CD4-positive, alpha-beta T cell treated with Interleukin-21 for 1 hour (primary cell): ENCODE results near the gene SRPK2.
"Not testable (repeated sequence)": the region's sequence is repeated elsewhere in the genome, so short reads cannot be mapped to it uniquely, and the experiment has no call there.

Experiments used
- DNase-seq: peaks from one replicate; pipeline ENCODE4 v3.0.0-alpha.2; 2020

SRPK2 gene

DNA sequence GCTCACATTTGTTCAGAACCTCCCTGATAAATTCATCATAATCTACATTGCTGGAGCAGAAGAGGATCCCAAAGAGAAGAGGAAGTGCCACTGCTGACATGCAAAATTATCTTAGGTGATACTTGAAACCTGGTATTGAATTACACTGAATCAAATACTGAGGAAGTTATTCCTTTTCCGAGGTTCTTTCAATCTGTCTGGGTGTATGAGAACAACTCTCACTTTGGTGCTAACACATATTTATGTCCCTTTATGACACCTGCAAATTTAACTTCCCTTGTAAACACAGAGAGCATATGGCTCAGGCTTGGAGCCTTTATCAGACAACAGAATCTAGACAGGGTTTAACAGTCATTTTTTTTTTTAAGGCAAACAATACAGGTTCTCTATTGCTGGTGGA, 131.4 kb downstream of the SRPK2 start:
- DNase-seq = no peak

- DNase-seq = no peak
Measured at GRCh38 chr7:105256761-105257231, 131.9 kb downstream of the SRPK2 start.

DNA sequence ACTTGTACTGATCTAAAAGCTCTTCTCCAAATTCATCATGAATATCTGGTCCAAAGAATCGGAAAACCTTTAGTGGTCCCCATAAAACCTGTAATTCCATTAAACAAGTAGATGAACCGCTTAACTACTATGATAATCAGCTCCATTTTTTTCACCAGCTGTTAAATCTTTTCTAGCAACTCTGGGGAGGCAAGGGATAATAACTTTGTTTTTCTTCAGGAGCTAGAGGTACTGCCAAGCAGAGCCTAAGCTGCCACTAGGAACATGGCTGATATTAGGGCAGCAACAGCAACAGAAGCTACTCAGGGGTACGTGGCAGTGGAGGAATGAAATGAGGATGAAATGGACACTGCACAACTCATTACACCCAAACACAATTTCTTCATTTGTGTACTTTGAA, 138.0 kb downstream of the SRPK2 start:
- DNase-seq = no peak

DNA sequence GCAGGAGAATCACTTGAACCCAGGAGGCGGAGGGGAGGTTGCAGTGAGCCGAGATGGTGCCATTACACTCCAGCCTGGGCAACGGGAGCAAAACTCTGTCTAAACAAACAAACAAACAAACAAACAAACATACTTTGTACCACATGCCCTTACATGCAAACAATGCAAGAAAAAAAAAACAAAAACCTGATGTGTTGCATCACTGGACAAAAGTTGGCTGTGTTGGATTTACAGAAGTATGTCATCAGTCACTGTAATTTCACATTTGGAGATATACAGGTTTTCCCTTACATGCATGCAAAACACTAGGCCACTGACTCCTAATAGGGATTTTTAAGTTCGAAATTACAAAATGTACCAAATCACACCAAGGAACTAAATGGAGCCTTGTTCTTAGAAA, 138.5 kb downstream of the SRPK2 start:
- no peak for DNase-seq

- no peak for DNase-seq
Measured at GRCh38 chr7:105249216-105249615, 139.5 kb downstream of the SRPK2 start.

GRCh38 chr7:105246679-105247078, 142.0 kb downstream of the SRPK2 start:
- no peak for DNase-seq

GRCh38 chr7:105246256-105246655, 142.5 kb downstream of the SRPK2 start:
- no peak for DNase-seq

GRCh38 chr7:105245398-105246114, 143.2 kb downstream of the SRPK2 start:
- DNase-seq = no peak

GRCh38 chr7:105244594-105244993, 144.1 kb downstream of the SRPK2 start:
- DNase-seq = no peak

DNA sequence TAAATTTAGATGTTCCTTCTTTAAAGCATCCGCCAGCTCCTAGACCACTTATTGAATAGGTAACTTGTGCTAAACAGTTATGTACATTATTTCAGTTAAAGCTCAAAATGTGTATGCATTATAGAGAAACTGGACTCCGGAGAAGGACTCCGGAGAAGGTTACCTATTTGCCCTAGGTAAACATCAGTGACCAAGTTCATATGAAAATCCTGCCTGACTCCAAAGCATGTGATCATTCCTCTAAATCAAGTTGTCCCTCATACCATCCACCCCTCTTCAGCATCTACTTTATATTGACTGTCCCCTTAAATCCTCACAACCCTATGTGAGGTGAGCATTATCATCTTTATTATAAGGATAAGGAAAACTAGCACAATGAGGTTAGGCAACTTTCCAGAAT, 147.5 kb downstream of the SRPK2 start:
- DNase-seq = no peak

- DNase-seq = no peak
Measured at GRCh38 chr7:105238198-105238765, 150.4 kb downstream of the SRPK2 start.

GRCh38 chr7:105234886-105235285, 153.8 kb downstream of the SRPK2 start:
- DNase-seq = no peak

DNA sequence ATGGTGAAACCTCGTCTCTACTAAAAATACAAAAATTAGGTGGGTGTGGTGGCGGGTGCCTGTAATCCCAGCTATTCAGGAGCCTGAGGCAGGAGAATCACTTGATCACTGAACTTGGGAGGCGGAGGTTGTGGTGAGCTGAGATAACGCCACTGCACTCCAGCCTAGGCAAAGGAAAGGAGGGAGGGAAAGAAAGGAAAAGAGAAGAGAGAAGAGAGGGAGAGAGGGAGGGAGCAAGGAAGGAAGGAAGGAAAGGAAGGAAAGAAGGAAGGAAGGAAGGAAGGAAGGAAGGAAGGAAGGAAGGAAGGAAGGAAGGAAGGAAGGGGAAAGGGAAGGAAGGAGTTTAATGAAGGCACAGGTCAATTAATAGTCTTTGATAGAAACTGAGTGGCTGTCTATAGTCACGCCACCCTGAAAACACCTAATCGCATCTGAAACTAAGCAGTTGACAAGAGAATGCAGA, 155.9 kb downstream of the SRPK2 start:
- not testable (repeated sequence) for DNase-seq

DNA sequence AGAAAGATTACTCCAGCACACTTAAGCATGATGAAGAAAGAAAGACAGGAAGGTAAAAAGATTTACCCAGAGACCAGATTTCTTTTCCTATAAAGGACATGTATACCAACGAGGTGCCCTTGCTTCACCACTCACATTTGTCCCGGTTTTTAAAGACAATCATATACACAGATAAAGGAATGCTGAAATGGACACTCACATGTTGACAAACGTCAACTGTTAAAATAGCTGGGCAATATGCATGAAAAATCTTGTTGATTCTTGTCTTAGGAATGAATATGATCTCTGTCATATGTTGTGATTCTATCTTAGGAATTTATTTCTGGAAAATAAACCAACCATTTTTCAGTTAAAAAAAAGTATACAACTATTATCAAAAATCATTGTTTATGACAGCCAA, 158.2 kb downstream of the SRPK2 start:
- no peak for DNase-seq

DNA sequence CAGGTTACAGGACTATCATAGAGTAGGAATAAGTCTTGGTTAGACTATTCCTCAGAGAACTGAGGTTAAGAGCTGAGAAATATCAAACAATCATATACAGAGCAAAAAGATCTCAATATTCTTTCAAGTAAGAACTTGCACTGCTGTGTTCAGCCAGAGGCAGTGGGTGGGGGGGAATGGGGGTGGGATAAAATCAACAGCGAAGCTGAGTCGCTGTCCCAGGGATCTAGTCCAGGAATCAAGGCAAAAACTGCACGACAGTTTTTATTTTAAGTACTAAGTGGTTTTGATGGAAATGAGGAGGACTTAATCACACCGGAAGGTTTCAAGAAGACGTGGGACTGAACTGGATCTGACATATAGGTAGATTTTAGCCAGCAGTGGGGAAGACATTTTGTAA, 159.1 kb downstream of the SRPK2 start:
- no peak for DNase-seq

GRCh38 chr7:105228555-105228954, 160.2 kb downstream of the SRPK2 start:
- no peak for DNase-seq

DNA sequence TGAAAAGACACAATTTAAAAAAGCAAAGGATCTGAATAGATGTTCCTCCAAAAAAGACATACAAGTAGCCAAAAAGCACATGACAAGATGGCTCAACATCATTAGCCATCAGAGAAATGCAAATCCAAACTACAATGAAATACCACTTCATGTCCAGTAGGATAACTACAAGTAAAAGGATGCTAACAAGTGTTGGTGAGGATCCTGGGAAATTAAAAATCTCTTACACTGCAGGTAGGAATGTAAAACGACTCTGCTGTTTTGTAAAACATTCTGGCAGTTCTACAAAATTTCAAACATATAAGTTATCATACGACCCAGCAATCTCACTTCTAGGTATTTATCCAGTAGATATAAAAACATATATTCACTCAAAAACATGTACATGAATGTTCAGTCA, 161.3 kb downstream of the SRPK2 start:
- no peak for DNase-seq

GRCh38 chr7:105224884-105225651, 163.7 kb downstream of the SRPK2 start:
- DNase-seq = no peak

GRCh38 chr7:105222953-105223352, 165.8 kb downstream of the SRPK2 start:
- DNase-seq = no peak

- no peak for DNase-seq
Measured at GRCh38 chr7:105219771-105220160, 169.0 kb downstream of the SRPK2 start.

GRCh38 chr7:105218939-105219770, 169.6 kb downstream of the SRPK2 start:
- DNase-seq = no peak

- no peak for DNase-seq
Measured at GRCh38 chr7:105218215-105218614, 170.5 kb downstream of the SRPK2 start.

DNA sequence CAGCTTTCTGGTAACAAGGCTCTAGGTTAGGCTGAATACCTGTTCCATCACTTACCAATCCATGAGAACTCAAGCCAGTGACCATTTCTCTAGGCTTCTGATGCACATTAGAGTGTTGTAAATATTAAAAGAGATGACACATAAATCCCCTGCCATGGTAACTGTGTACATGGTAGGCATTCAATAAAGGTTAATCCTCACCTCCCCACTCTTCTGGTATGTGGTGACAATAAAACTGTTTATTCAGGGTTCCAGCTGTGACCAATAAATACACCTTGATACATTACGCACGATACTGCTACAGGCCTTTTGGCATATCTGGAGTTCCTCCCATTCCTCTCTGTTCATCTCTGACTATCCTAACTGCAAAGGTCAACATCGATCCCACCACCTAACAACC, 171.9 kb downstream of the SRPK2 start:
- no peak for DNase-seq
